Mesendoderm (in vitro differentiated cells): ENCODE results near the gene CALN1.
"Not testable (repeated sequence)": the region's sequence is repeated elsewhere in the genome, so short reads cannot be mapped to it uniquely, and the experiment has no call there.

Experiments
- DNase-seq: peaks from one replicate; pipeline ENCODE4 v3.0.0; 2013
- H2AK5ac ChIP-seq: 2 replicates; pipeline ENCODE4 v1.6.1; 2013; ENCODE audit warnings: low read length, inconsistent platforms
- H2BK120ac ChIP-seq: 2 replicates; pipeline ENCODE4 v1.6.1; 2013; ENCODE audit warnings: low read depth, mild to moderate bottlenecking, low read length, moderate library complexity, mixed read lengths
- H2BK15ac ChIP-seq: replicated peaks from 2 replicates; pipeline ENCODE4 v1.6.1; 2013; ENCODE audit warnings: low read depth, mild to moderate bottlenecking, moderate library complexity
- H2BK5ac ChIP-seq: 2 replicates; pipeline ENCODE4 v1.6.1; 2013; ENCODE audit warnings: low read length, inconsistent platforms
- H3K18ac ChIP-seq: 2 replicates; pipeline ENCODE4 v1.6.1; 2013; ENCODE audit warnings: mild to moderate bottlenecking, low read length, mixed read lengths
- H3K23ac ChIP-seq: one replicate; pipeline ENCODE4 v1.6.1; 2013; ENCODE audit warnings: low read length
- H3K27ac ChIP-seq: 2 replicates; pipeline ENCODE4 v1.5.1; 2013; ENCODE audit warnings: low read depth, mild to moderate bottlenecking, inconsistent platforms, low read length, moderate library complexity
- H3K27me3 ChIP-seq: 2 replicates; pipeline ENCODE4 v1.6.1; 2013; ENCODE audit warnings: low read length, control low read depth, mild to moderate bottlenecking, inconsistent platforms; ENCODE audit not compliant: insufficient read depth, poor library complexity
- H3K36me3 ChIP-seq: 2 replicates; pipeline ENCODE4 v1.6.1; 2013; ENCODE audit warnings: low read length, inconsistent platforms; ENCODE audit not compliant: control insufficient read depth, insufficient read depth
- H3K4ac ChIP-seq: one replicate; pipeline ENCODE4 v1.6.1; 2013; ENCODE audit warnings: low read depth, mild to moderate bottlenecking, low read length, moderate library complexity
- H3K4me1 ChIP-seq: 2 replicates; pipeline ENCODE4 v1.6.1; 2013; ENCODE audit warnings: low read depth, low read length, inconsistent platforms; ENCODE audit not compliant: control insufficient read depth
- H3K4me2 ChIP-seq: 2 replicates; pipeline ENCODE4 v1.6.1; 2013; ENCODE audit warnings: low read length
- H3K4me3 ChIP-seq: 2 replicates; pipeline ENCODE4 v1.5.1; 2013; ENCODE audit warnings: mild to moderate bottlenecking, low read length
- H3K56ac ChIP-seq: one replicate; pipeline ENCODE4 v1.6.1; 2013; ENCODE audit warnings: low read length
- H3K79me1 ChIP-seq: 2 replicates; pipeline ENCODE4 v1.6.1; 2013; ENCODE audit warnings: low read length, inconsistent platforms
- H3K79me2 ChIP-seq: 2 replicates; pipeline ENCODE4 v1.6.1; 2013; ENCODE audit warnings: mild to moderate bottlenecking, low read length; ENCODE audit not compliant: control insufficient read depth, insufficient read depth
- H3K9ac ChIP-seq: 2 replicates; pipeline ENCODE4 v1.6.1; 2013; ENCODE audit warnings: low read length, inconsistent platforms
- H4K5ac ChIP-seq: one replicate; pipeline ENCODE4 v1.6.1; 2013; ENCODE audit warnings: low read length
- H4K8ac ChIP-seq: one replicate; pipeline ENCODE4 v1.6.1; 2013; ENCODE audit warnings: low read depth, mild to moderate bottlenecking, control low read depth, low read length, moderate library complexity
- WGBS: extraction: QIAGEN DNeasy Blood & Tissue Kit; methylation state at CpG from one replicate; pipeline ENCODE4 v1.1.7; 2013; ENCODE audit warnings: low lambda C conversion rate, missing lambda C conversion rate; ENCODE audit not compliant: insufficient coverage; ENCODE audit errors: extremely low coverage; 5-methylcytosine and 5-hydroxymethylcytosine counted together

Gene CALN1

GRCh38 chr7:72391821-72392377 lies 20.2 kb downstream of the CALN1 start:
- Histone ChIP-seq H2BK120ac (no peak overlapping the region), H2AK5ac (no peak overlapping the region), H3K4me2 (no peak overlapping the region), H2BK15ac (no peak overlapping the region), H2BK5ac (no peak overlapping the region), H3K9ac (no peak overlapping the region), H4K5ac (no peak overlapping the region), H3K79me1 (no peaks in the 10 kb centered on the region), H3K4me3 (no peak overlapping the region), H3K4ac (no peak overlapping the region), H3K27me3 (no peaks in the 10 kb centered on the region), H3K4me1 (no peaks in the 10 kb centered on the region), H4K8ac (no peak overlapping the region), H3K36me3 (no peaks in the 10 kb centered on the region), H3K27ac (no peak overlapping the region), H3K56ac (no peak overlapping the region), H3K23ac (no peak overlapping the region), H3K18ac (no peak overlapping the region), H3K79me2 (no peaks in the 10 kb centered on the region)
- DNase-seq = no peak
- no CpG with 5 or more reads among the region's 7 CpGs for WGBS

- Histone ChIP-seq H3K36me3 (no peaks in the 10 kb centered on the region), H3K56ac (no peak overlapping the region), H2AK5ac (no peak overlapping the region), H3K79me1 (no peaks in the 10 kb centered on the region), H3K4me1 (no peaks in the 10 kb centered on the region), H3K79me2 (no peaks in the 10 kb centered on the region), H2BK5ac (no peak overlapping the region), H3K4me2 (no peak overlapping the region), H3K18ac (no peak overlapping the region), H3K27ac (no peak overlapping the region), H3K27me3 (no peaks in the 10 kb centered on the region), H4K8ac (no peak overlapping the region), H4K5ac (no peak overlapping the region), H3K23ac (no peak overlapping the region), H2BK15ac (no peak overlapping the region), H3K4me3 (no peak overlapping the region), H2BK120ac (no peak overlapping the region), H3K9ac (no peak overlapping the region), H3K4ac (no peak overlapping the region)
- WGBS = no CpG with 5 or more reads among the region's 3 CpGs
- DNase-seq = no peak
Observed at GRCh38 chr7:72386118-72386517, 26.0 kb downstream of the CALN1 start.

GRCh38 chr7:72362246-72362645 lies 49.9 kb downstream of the CALN1 start:
- no peak for DNase-seq
- Histone ChIP-seq H3K4ac (no peak overlapping the region), H2BK15ac (no peak overlapping the region), H4K8ac (no peak overlapping the region), H3K27ac (no peak overlapping the region), H3K27me3 (no peaks in the 10 kb centered on the region), H3K79me2 (no peaks in the 10 kb centered on the region), H3K9ac (no peak overlapping the region), H3K56ac (no peak overlapping the region), H3K4me2 (no peak overlapping the region), H2BK120ac (no peak overlapping the region), H3K4me3 (no peak overlapping the region), H3K18ac (no peak overlapping the region), H2BK5ac (no peak overlapping the region), H4K5ac (no peak overlapping the region), H3K23ac (no peak overlapping the region), H3K79me1 (no peaks in the 10 kb centered on the region), H3K36me3 (no peaks in the 10 kb centered on the region), H2AK5ac (no peak overlapping the region), H3K4me1 (no peaks in the 10 kb centered on the region)
- no CpG with 5 or more reads among the region's 4 CpGs for WGBS

GRCh38 chr7:72345208-72345727 lies 66.9 kb downstream of the CALN1 start:
- no peak overlapping the region for H3K18ac ChIP-seq
- no peaks in the 10 kb centered on the region for H3K79me2 ChIP-seq
- no peak overlapping the region for H3K4me2 ChIP-seq
- H2BK120ac ChIP-seq = no peak overlapping the region
- H3K4me3 ChIP-seq = no peak overlapping the region
- H3K27me3 ChIP-seq = no peaks in the 10 kb centered on the region
- no peak overlapping the region for H3K9ac ChIP-seq
- H4K8ac ChIP-seq = no peak overlapping the region
- DNase-seq = peak; percentile 8
- no peaks in the 10 kb centered on the region for H3K79me1 ChIP-seq
- no peak overlapping the region for H3K23ac ChIP-seq
- no peak overlapping the region for H3K27ac ChIP-seq
- no peak overlapping the region for H3K56ac ChIP-seq
- peaks cover 4% of the 10 kb centered on the region for H3K4me1 ChIP-seq
- H2AK5ac ChIP-seq = no peak overlapping the region
- H3K4ac ChIP-seq = no peak overlapping the region
- no peak overlapping the region for H2BK5ac ChIP-seq
- H4K5ac ChIP-seq = no peak overlapping the region
- no peak overlapping the region for H2BK15ac ChIP-seq
- H3K36me3 ChIP-seq = no peaks in the 10 kb centered on the region
- WGBS = no CpG with 5 or more reads among the region's 1 CpG

- Histone ChIP-seq H3K27me3 (no peaks in the 10 kb centered on the region), H3K56ac (peak overlapping the region; percentile 65), H3K4me1 (peaks cover 4% of the 10 kb centered on the region), H4K5ac (no peak overlapping the region), H3K27ac (no peak overlapping the region), H2BK15ac (peak overlapping the region; percentile 36), H2BK120ac (no peak overlapping the region), H3K4ac (no peak overlapping the region), H3K18ac (no peak overlapping the region), H3K4me3 (no peak overlapping the region), H3K79me1 (no peaks in the 10 kb centered on the region), H4K8ac (no peak overlapping the region), H3K23ac (no peak overlapping the region), H3K4me2 (no peak overlapping the region), H3K9ac (no peak overlapping the region), H3K79me2 (no peaks in the 10 kb centered on the region), H3K36me3 (no peaks in the 10 kb centered on the region), H2AK5ac (no peak overlapping the region), H2BK5ac (peak overlapping the region; percentile 96)
- WGBS = no CpG with 5 or more reads among the region's 3 CpGs
- DNase-seq = peak; percentile 95
Observed at GRCh38 chr7:72343991-72344390, 68.1 kb downstream of the CALN1 start.

- Histone ChIP-seq H2BK120ac (peak overlapping the region; percentile 82), H2AK5ac (peak overlapping the region; percentile 91), H2BK15ac (peak overlapping the region; percentile 36), H3K56ac (peak overlapping the region; percentile 65), H2BK5ac (peak overlapping the region; percentile 96), H3K18ac (peak overlapping the region; percentile 80)
- not testable (repeated sequence) for H3K79me2 ChIP-seq, H3K23ac ChIP-seq, H3K27ac ChIP-seq, H3K4ac ChIP-seq, H3K4me1 ChIP-seq, H3K27me3 ChIP-seq, H3K4me3 ChIP-seq, H3K9ac ChIP-seq, H3K4me2 ChIP-seq, H4K8ac ChIP-seq, H3K36me3 ChIP-seq, H3K79me1 ChIP-seq, H4K5ac ChIP-seq
- no CpG with 5 or more reads among the region's 3 CpGs for WGBS
- DNase-seq = peak; percentile 23
Observed at GRCh38 chr7:72343354-72343753, 68.8 kb downstream of the CALN1 start.
